H54 (cell line): ENCODE results near the gene GDAP2.

Experiments
- DNase-seq: peaks from one replicate; pipeline ENCODE4 v3.0.0; 2011; ENCODE audit warnings: low spot score, mixed read lengths; ENCODE audit not compliant: insufficient read length
- FAIRE-seq: peaks from 3 replicates; lab custom pipeline; 2011; peaks lifted over from hg19 to GRCh38; lab: Jason Lieb, UNC
- POLR2A ChIP-seq: IDR thresholded peaks from 2 replicates; pipeline ENCODE4 v1.6.1; 2011; ENCODE audit warnings: low read depth, mild to moderate bottlenecking, low read length

The GDAP2 gene

GRCh38 chr1:117820096-117820495 is 109.3 kb downstream of the GDAP2 start:
- DNase-seq = no peak
- no peak for TF ChIP-seq POLR2A
- no peak for FAIRE-seq

DNA sequence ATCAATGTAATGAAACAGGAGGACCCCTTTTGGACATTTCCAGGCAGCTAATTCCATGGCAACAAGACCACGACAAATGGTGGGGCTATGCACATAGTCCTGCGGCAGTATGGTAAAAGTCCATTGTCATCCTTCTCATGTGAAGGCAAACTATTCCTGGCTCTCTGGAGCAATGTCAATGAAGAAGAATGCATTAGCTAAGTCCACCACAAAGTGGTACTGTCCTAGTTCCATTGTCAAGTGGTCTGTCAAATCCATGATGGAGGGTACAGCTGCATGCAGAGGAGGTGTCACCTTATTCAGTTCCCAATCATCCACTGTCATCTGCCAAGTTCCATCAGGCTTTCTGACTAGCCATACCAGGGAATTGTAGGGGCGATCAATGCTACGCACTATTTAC is 110.1 kb downstream of the GDAP2 start:
- TF ChIP-seq POLR2A = no peak
- no peak for DNase-seq
- no peak for FAIRE-seq

DNA sequence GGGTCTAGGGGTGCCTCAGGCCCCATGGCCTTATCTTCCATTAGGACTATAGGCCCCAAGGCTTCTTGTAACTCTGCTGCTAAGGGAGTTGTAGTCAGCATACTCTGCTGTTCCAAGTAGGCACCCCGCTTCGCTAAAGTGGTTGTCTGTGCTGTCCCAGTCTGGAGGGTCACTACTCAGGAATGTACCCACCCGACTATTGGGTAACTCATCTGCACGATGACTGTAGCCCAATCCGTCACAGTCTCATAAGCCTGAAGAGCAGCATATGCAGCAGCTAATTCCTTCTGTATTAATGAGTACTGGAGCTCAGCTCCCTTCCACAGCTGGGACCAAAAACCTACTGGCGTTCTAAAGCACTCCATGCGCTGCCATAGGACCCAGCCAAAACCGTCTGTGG is 111.0 kb downstream of the GDAP2 start:
- no peak for TF ChIP-seq POLR2A
- no peak for DNase-seq
- FAIRE-seq = no peak

DNA sequence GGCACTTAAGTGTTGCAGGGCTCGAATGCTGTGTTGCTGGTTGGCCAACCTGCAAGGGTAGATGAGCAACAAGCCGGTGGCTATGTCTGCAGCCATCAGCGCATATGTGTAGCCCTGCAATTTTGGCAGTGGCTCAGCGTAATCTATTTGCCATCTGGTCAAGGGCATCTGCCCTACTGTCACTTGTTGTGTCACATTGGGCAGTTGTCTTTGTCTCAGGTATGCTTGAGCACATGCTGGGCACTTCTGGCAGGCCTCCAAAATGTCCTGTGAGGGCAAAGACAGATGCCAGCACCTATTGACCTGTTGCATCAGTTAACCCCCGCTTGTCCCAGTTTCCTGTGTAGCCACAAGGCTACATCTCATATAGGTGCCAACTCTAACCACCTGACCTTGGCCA is 111.8 kb downstream of the GDAP2 start:
- no peak for TF ChIP-seq POLR2A
- FAIRE-seq (no peak), DNase-seq (no peak)

- TF ChIP-seq POLR2A = no peak
- DNase-seq = no peak
- FAIRE-seq = no peak
Observed at GRCh38 chr1:117815926-117816325, 113.5 kb downstream of the GDAP2 start.

GRCh38 chr1:117814856-117815797 is 114.3 kb downstream of the GDAP2 start:
- FAIRE-seq (no peak), DNase-seq (no peak)
- no peak for TF ChIP-seq POLR2A
